Stimulated activated CD8-positive, alpha-beta memory T cell treated with anti-CD3 and anti-CD28 coated beads, Interleukin-2, amount 100 ng/mL, for 1 hour (primary cell): Measurements from ENCODE around the gene SLC12A2.

Source experiments
- DNase-seq, 2 donors: peaks; one replicate each; pipeline ENCODE4 v3.0.0-alpha.2; 2020; ENCODE audit warnings: low read depth in 2 of 2

SLC12A2 gene

GRCh38 chr5:128169401-128170017, 85.9 kb downstream of the SLC12A2 start:
- DNase-seq: no peak

- no peak for DNase-seq
Measured at GRCh38 chr5:128172102-128172501, 88.5 kb downstream of the SLC12A2 start.

GRCh38 chr5:128174951-128175350, 91.4 kb downstream of the SLC12A2 start:
- DNase-seq: no peak

- no peak for DNase-seq
Measured at GRCh38 chr5:128192368-128192767, 108.8 kb downstream of the SLC12A2 start.

GRCh38 chr5:128193665-128194390, 110.3 kb downstream of the SLC12A2 start:
- no peak for DNase-seq

- no peak for DNase-seq
Measured at GRCh38 chr5:128195316-128195715, 111.8 kb downstream of the SLC12A2 start.

GRCh38 chr5:128196080-128196479, 112.5 kb downstream of the SLC12A2 start:
- no peak for DNase-seq

GRCh38 chr5:128196791-128197190, 113.2 kb downstream of the SLC12A2 start:
- no peak for DNase-seq

- no peak for DNase-seq
Measured at GRCh38 chr5:128197896-128198522, 114.4 kb downstream of the SLC12A2 start.

- no peak for DNase-seq
Measured at GRCh38 chr5:128199104-128199503, 115.5 kb downstream of the SLC12A2 start.

GRCh38 chr5:128199611-128200010, 116.0 kb downstream of the SLC12A2 start:
- no peak for DNase-seq

- peak; percentile 57 to 64 for DNase-seq
Measured at GRCh38 chr5:128201065-128201926, 117.7 kb downstream of the SLC12A2 start.

- DNase-seq: no peak
Measured at GRCh38 chr5:128202320-128202719, 118.8 kb downstream of the SLC12A2 start.

GRCh38 chr5:128208436-128208835, 124.9 kb downstream of the SLC12A2 start:
- no peak for DNase-seq

- DNase-seq: no peak
Measured at GRCh38 chr5:128212191-128212806, 128.7 kb downstream of the SLC12A2 start.

GRCh38 chr5:128213340-128213739, 129.8 kb downstream of the SLC12A2 start:
- DNase-seq: no peak

GRCh38 chr5:128213833-128214232, 130.3 kb downstream of the SLC12A2 start:
- DNase-seq: no peak

GRCh38 chr5:128216285-128216684, 132.7 kb downstream of the SLC12A2 start:
- no peak for DNase-seq

- no peak for DNase-seq
Measured at GRCh38 chr5:128216860-128217531, 133.4 kb downstream of the SLC12A2 start.

- DNase-seq: no peak
Measured at GRCh38 chr5:128220841-128221240, 137.3 kb downstream of the SLC12A2 start.

- no peak for DNase-seq
Measured at GRCh38 chr5:128224336-128224735, 140.8 kb downstream of the SLC12A2 start.
